ENCODE results near the gene CDK14.

CDK14 gene

GRCh38 chr7:91051966-91052365 is 455.8 kb downstream of the CDK14 start:
- no peak for DNase-seq (ENCODE audit: low spot score)

DNA sequence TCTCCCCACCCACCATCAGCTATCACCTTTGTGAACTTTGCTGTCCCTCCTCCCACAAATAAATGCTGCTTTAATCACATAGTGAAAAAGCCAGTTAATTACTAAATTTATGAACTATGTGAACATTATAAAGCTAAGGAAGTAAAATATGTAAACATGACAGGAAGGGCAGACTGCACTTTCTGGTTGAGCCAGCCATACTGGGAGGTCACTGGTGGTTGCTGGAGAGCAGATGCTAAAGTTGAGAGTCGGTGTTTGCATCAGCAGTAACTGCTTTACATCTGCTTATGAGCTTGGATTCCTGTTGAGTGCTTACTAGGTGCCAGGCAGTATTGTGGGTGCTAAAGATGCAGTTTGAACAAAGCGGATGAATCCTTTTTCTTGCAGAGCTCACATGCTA is 458.3 kb downstream of the CDK14 start:
- DNase-seq (ENCODE audit: low spot score): no peak

DNA sequence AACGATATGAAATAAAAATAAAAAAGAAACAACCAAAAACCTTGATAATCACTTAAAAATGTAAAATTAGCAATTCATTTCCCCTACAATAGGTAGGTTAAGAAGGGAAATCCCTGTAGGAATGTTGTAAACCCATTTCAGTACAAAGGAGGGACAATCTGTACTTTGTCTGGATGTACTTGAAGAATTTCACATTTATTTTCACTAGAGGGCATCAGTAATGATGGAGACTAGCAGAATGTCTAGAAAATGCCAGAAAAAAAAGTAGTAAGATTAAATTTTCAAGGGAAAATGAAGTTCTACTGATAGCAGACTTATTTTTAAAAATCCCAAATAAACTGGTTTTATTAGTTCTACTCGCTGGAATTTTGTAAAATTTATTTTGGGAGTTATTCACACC is 459.1 kb downstream of the CDK14 start:
- DNase-seq (ENCODE audit: low spot score): no peak

DNA sequence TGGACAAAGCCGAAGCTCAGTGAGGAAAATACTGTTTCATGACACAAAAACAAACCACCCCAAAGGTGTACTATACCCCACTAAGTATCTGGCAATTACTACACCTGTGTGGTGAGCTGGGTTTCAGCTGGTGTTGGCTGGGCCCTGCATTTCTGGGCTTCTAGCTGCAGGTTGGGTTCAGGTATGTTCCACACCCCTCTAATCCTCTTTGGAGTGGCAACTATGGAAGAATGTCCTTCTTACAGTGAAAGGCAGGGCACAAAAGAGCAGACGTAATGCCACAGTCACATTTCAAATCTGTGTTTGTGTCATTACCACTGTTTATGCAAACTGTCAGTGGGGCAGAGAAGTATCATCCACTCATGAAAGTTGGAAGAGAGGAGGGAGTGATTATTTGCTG is 466.6 kb downstream of the CDK14 start:
- DNase-seq (ENCODE audit: low spot score): no peak

- DNase-seq (ENCODE audit: low spot score): no peak
Measured at GRCh38 chr7:91064052-91064451, 467.9 kb downstream of the CDK14 start.

DNA sequence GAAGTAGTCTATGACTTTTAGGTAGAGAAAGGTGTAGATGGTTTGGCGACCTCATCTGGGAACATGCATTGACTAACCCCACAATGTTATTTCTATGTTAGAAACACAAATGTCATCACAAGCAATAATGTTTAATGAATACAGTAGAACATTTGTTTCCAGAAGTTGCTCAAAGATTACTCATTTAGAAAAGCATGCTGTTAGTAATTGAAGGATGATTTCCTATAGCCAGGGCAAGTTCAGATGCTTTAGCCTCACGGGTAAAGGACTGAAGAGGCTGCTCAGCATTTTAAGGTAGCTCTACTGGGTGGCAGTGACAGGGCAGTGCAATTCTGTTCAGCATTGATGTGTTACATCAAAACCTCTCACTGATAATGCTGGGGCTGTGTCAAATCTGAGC is 468.8 kb downstream of the CDK14 start:
- DNase-seq (ENCODE audit: low spot score): no peak

DNA sequence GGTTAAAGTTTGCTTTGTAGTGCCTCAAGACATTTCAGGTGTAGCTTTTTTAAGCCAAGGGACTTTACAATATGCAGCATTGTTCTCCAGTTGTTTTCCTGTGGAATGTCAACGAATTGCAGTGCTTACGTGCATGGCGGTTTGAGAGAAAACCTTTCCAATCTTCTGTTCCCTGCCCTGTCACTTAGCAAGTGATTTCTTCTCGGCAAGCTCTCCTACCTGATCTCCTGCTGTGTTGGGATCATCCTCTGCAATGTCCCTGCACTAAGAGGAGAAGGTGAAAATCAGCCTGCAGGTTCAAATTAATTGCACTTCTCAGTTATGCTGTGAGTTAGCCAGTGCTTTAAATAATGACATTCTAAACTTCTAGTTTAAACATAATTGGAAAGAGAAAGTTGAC is 470.5 kb downstream of the CDK14 start:
- DNase-seq (ENCODE audit: low spot score): no peak

DNA sequence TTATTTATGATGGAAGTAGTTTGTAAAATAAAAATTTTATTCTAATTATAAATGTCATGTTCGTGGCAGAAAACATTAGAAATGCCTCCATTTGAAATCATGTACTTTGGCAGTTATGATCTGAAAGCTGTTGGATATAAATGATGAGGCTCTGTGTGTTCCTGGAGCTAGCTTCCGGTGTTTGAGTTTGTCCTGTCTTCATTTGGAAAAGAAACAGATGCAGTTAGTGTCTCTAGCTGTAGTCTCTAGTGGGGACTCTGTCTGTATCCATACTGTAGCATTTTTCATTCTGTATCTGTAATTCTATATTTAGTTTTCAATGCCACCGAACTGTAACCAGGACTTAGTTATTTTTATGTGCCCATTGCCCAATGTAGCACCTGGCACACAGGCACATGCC is 471.1 kb downstream of the CDK14 start:
- no peak for DNase-seq (ENCODE audit: low spot score)

DNA sequence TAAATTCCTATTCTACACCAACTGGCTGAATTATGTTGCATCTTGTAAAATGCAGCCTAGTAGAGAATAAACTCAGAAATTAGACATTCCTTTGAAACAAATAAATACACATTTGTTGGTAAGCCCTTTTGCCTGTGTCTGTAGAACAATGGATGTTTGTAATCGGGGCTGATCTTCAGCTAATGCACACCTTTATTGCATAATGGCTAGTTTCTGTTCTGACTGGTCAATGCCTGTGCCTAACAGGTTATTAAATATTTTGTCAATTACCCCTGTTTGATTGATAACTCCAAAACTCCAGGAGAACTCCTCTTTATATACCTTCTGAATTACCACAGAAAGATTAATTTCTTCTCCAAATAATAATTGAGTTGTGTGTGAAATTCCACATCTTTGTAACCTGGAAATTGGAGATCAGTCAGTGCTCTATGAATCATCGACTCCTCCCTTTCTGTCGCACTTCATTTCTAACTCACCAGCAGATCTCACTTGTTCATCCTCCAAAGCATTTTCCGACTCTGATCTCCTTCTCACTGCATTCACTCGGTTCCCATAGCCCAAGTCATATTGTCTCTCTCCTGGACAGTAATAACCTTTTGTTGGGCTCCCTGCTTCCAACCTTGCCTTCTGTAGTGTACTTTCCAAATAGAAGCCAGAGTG is 472.1 kb downstream of the CDK14 start:
- DNase-seq (ENCODE audit: low spot score): no peak

- DNase-seq (ENCODE audit: low spot score): no peak
Measured at GRCh38 chr7:91069146-91069545, 473.0 kb downstream of the CDK14 start.

DNA sequence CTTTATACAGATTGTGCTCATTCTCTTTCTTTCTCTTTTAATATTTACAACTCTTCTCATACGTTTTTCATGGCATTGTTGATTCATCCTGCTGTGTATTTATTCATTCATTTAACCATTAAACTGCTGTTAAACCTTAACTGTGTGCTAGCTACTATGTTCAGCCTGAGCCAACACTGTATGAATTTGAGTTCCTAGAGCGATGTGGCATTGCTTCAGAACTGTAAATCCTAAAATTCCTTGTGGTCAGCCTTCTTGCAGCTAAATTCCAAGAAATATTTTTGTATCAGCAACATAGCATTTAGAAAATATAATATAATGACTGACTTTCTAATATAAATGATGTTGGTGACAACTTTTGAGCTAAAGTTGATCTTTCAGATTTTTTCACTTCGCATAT is 483.4 kb downstream of the CDK14 start:
- no peak for DNase-seq (ENCODE audit: low spot score)

- no peak for DNase-seq (ENCODE audit: low spot score)
Measured at GRCh38 chr7:91080351-91080750, 484.2 kb downstream of the CDK14 start.

- no peak for DNase-seq (ENCODE audit: low spot score)
Measured at GRCh38 chr7:91082038-91082437, 485.9 kb downstream of the CDK14 start.

GRCh38 chr7:91082852-91083495 is 486.9 kb downstream of the CDK14 start:
- peak; percentile 21 for DNase-seq (ENCODE audit: low spot score)

DNA sequence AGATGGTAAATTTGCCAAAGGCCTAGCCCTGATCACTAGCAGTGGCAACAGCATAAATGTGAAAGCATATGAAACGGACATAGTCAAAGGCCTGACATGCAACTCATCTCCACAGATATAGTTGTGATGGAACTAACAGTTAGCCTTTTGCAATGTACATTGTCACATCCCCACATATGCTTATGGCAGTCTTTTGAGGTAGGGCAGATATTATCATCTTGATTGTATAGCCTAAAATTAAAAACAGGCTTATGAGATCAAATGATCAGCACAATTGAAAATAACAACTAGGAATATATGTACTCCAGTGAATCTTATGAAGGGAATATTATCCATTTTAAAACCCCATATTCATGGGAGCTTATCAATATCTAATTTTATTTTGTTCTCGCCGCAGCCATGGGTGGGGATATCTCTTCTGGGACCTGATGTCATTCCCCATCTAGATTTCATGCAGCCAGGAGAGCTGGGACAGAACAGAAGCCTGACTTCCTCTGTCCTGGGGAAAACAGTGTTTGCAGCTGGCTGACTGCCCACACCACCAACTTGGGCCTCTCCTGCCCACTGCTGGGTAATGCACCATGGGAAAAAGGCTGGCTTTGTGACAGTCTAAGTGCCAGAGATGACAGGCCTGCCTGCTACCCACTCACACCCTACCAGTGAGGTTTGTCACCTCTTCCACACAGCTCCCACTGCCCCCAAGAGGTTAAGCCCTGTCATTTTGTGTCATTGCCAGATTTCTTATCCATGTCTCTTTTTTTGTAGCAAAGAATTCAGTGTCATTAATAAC is 487.9 kb downstream of the CDK14 start:
- DNase-seq (ENCODE audit: low spot score): peak; percentile 26

DNA sequence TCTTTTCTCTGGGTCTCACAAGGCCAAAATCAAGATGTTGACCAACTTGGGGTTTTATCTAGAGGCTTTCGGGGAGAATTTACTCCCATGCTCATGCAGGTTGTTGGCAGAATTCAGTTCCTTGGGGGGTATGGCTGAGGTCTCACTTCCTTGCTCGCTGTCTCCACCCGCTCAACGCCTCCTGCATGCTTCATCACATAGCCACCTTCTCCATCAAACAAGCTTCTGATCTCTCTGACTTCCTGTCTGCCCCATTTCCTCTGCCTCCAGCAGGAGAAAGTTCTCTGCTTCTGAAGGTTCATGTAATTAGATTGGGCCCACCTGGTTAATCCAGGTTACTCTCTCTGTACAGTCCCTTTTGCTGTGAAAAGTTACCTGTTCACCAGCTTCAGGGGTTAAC is 489.1 kb downstream of the CDK14 start:
- DNase-seq (ENCODE audit: low spot score): no peak

- no peak for DNase-seq (ENCODE audit: low spot score)
Measured at GRCh38 chr7:91086200-91086599, 490.1 kb downstream of the CDK14 start.

DNA sequence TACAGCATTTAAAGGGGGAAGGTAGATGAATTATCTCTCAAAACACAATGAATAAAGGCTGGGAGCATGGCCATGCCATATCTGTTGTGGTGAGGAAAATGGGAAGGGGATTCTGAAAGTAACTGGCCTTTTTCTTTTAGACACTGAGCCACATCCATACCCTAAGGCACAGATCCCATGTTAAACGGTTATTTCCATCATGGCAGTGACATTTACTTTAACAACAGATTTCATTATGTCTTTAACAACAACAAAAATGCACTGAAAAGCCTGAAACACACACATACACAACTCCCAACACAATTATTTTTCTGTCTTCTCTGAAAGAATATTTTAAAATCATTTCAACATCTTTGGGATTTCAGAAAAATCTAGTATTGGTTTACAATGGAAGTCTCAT is 492.0 kb downstream of the CDK14 start:
- DNase-seq (ENCODE audit: low spot score): no peak

DNA sequence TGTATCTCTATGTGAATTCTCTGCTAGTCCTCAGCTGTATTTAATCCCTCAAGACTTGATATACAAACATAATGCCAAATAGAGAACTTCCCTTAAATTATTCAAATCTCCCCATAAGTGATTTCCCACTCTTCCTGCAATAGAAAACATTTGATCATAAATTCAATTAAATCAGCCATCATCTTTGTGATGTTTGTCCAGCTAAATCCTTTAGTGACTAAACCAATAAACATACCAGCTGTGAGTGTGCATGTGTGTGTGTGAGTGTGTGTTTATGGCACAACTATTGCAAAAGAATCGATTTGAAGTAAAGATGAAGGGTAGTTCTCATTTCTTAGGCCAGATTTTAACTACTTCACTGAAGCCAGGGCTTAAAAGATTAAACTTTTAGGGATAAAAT is 492.6 kb downstream of the CDK14 start:
- DNase-seq (ENCODE audit: low spot score): no peak

GRCh38 chr7:91089382-91089963 is 493.4 kb downstream of the CDK14 start:
- peak; percentile 24 for DNase-seq (ENCODE audit: low spot score)

DNA sequence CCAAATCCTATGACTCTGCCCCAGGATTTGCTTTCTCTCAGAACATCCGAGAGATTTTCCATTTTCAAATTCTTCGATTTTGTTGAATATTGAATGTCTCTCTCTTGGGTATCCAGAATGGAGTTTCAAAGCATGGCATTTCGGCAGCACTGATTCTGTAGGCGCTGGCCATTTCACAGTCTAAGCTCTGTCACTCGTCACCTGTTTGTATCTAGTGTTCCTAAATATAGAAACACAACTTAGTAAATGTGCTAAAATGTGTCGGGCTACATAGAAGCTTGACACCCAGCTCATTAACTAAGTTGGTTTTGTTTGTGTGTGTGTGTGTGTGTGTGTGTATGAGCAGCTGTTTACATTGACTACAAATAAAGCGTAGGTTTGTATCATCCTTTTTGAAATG is 494.6 kb downstream of the CDK14 start:
- DNase-seq (ENCODE audit: low spot score): no peak

DNA sequence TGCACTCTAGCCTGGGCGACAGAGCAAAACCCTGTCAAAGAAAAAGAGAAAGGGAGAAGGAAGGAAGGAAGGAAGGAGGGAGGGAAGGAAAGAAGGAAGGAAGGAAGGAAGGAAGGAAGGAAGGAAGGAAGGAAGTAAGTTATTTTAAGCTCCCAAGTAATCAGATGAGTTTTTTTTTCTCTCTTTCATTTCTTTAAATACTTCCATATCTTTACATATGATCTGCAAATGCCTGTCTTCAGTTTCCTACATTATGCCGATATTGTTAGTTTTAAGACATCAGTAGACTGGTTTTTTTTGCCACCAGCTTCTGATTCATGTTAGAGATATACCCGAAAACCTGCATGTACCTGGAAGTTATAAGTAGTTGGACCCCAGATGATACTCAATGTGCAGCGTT is 495.5 kb downstream of the CDK14 start:
- no peak for DNase-seq (ENCODE audit: low spot score)

GRCh38 chr7:91093181-91093580 is 497.1 kb downstream of the CDK14 start:
- DNase-seq (ENCODE audit: low spot score): no peak
